G401 (cell line): Measurements from ENCODE around the gene PNMA8B. TPM values are rescaled to one million over a fixed set of nuclear protein-coding genes. Genes with fewer than 3 reads are reported as not detected.

Experiments used
- DNase-seq: peaks from one replicate; pipeline ENCODE4 v3.0.0-alpha.2; 2015; ENCODE audit warnings: low spot score
- in situ Hi-C: cut with HindIII; loops from 2 replicates; pipeline ENCODE4 v1.10.0; 2016; ENCODE audit warnings: low sequenced_read_pairs, mixed read lengths
- total RNA-seq: library from RNA; depleted of rRNA; stranded (reverse); fragments of >200 nt; shearing (Covaris generic); gene quantifications from 2 replicates; pipeline ENCODE4 v1.2.3, GENCODE V29; 2014

Gene PNMA8B
- total RNA-seq, 1 experiment from 2014 or later, result not detected

- in situ Hi-C loops, result no loop called here
- DNase-seq, result no peak
Measured at GRCh38 chr19:46490774-46491173, 4.9 kb downstream of the PNMA8B start.

- no peak for DNase-seq
- in situ Hi-C loops, result no loop called here
Measured at GRCh38 chr19:46489445-46490272, 6.0 kb downstream of the PNMA8B start.

- in situ Hi-C loops, result no loop called here
- DNase-seq, result no peak
Measured at GRCh38 chr19:46488551-46488950, 7.1 kb downstream of the PNMA8B start.

GRCh38 chr19:46487802-46488445 lies 7.7 kb downstream of the PNMA8B start:
- DNase-seq, result peak; percentile 69
- in situ Hi-C loops, result no loop called here

GRCh38 chr19:46487178-46487801 lies 8.4 kb downstream of the PNMA8B start:
- in situ Hi-C loops, result no loop called here
- no peak for DNase-seq

- no peak for DNase-seq
- in situ Hi-C loops, result no loop called here
Measured at GRCh38 chr19:46486358-46486757, 9.3 kb downstream of the PNMA8B start.

GRCh38 chr19:46484656-46485055 lies 11.0 kb downstream of the PNMA8B start:
- no peak for DNase-seq
- in situ Hi-C loops, result no loop called here

GRCh38 chr19:46482631-46483030 lies 13.0 kb downstream of the PNMA8B start:
- DNase-seq, result no peak
- in situ Hi-C loops, result no loop called here

- no peak for DNase-seq
- in situ Hi-C loops, result no loop called here
Measured at GRCh38 chr19:46481947-46482346, 13.7 kb downstream of the PNMA8B start.

- in situ Hi-C loops, result no loop called here
- DNase-seq, result no peak
Measured at GRCh38 chr19:46481223-46481848, 14.3 kb downstream of the PNMA8B start.

GRCh38 chr19:46480415-46480814 lies 15.3 kb downstream of the PNMA8B start:
- in situ Hi-C loops, result no loop called here

GRCh38 chr19:46478356-46478986 lies 17.2 kb downstream of the PNMA8B start:
- in situ Hi-C loops, result no loop called here
- DNase-seq, result no peak

More at GRCh38 chr19:46480415-46480814, 15.3 kb downstream of the PNMA8B start:
- no peak for DNase-seq

- in situ Hi-C loops, result no loop called here
- no peak for DNase-seq
Measured at GRCh38 chr19:46475986-46476385, 19.7 kb downstream of the PNMA8B start.

GRCh38 chr19:46474211-46474610 lies 21.5 kb downstream of the PNMA8B start:
- DNase-seq, result no peak
- in situ Hi-C loops, result no loop called here

GRCh38 chr19:46472592-46472991 lies 23.1 kb downstream of the PNMA8B start:
- DNase-seq, result no peak
- in situ Hi-C loops, result no loop called here

GRCh38 chr19:46471811-46472543 lies 23.7 kb downstream of the PNMA8B start:
- in situ Hi-C loops, result no loop called here
- DNase-seq, result no peak

- peak; percentile 82 for DNase-seq
- in situ Hi-C loops, result no loop called here
Measured at GRCh38 chr19:46471116-46471733, 24.4 kb downstream of the PNMA8B start, which contains the start of gene PNMA8A. PNMA8A (minus strand) TSS chr19:46471563; CDS start chr19:46471035, 528 bp downstream.

- in situ Hi-C loops, result no loop called here
- no peak for DNase-seq
Measured at GRCh38 chr19:46470376-46470775, 25.3 kb downstream of the PNMA8B start.
